Measurements from ENCODE around the gene CCRL2. TPM values are rescaled to one million over a fixed set of nuclear protein-coding genes. Genes with fewer than 3 reads are reported as not detected.

CCRL2 gene
- total and polyA plus RNA-seq, 9 of the 15 experiments (the other 6 are each of a cell fraction or from before 2014, with no cell fraction given) = 3.4 to 5.7 (median 4.0) TPM

GRCh38 chr3:46400000-46400734 lies 6.9 kb upstream of the CCRL2 start (continued):
- no peak for TF ChIP-seq ZNF217 (CRISPR knock-in tag; IDR thresholded peaks at IDR 0.05)
- no peak for TF ChIP-seq MITF (IDR thresholded peaks at IDR 0.05)
- no peak for TF ChIP-seq EP400 (IDR thresholded peaks at IDR 0.05)
- TF ChIP-seq ZKSCAN8 (CRISPR knock-in tag; IDR thresholded peaks at IDR 0.05) = peak; percentile 53; the same call in 1 of the 2 replicates
- TF ChIP-seq DMBX1 (CRISPR knock-in tag; IDR thresholded peaks at IDR 0.05; ENCODE audit: borderline replicate concordance) = 0 out of 2 replicates have a peak, but pooled peaks have one; percentile 30
- TF ChIP-seq SMARCE1 (IDR thresholded peaks at IDR 0.05) = peak; percentile 94
- 0 out of 2 replicates have a peak, but pooled peaks have one; percentile 12 for TF ChIP-seq ZFPM2 (CRISPR knock-in tag; IDR thresholded peaks at IDR 0.05)
- peak; percentile 89 for TF ChIP-seq JUN (IDR thresholded peaks at IDR 0.05; ENCODE audit: borderline replicate concordance, low read depth, low read length)
- TF ChIP-seq JUN (CRISPR knock-in tag; IDR thresholded peaks at IDR 0.05; ENCODE audit: borderline replicate concordance) = no peak
- TF ChIP-seq CEBPZ (IDR thresholded peaks at IDR 0.05; ENCODE audit: borderline replicate concordance, low read depth, low read length) = no peak
- 0 out of 2 replicates have a peak, but pooled peaks have one; percentile 2 for TF ChIP-seq KLF6 (CRISPR knock-in tag; IDR thresholded peaks at IDR 0.05; ENCODE audit: borderline replicate concordance)
- no peak for TF ChIP-seq ZNF57 (CRISPR knock-in tag; IDR thresholded peaks at IDR 0.05)
- TF ChIP-seq FOXK2 (conservative IDR thresholded peaks at IDR 0.05 in 1 of 2, IDR thresholded peaks at IDR 0.05 in 1 of 2; ENCODE audit: low read depth in 2 of 2) = peak; percentile 81 to 83
- TF ChIP-seq TCF7 (IDR thresholded peaks at IDR 0.05; ENCODE audit: borderline replicate concordance) = no peak
- peak; percentile 87 for TF ChIP-seq VEZF1 (CRISPR knock-in tag; IDR thresholded peaks at IDR 0.05)
- no peak for TF ChIP-seq FOXJ3 (CRISPR knock-in tag; IDR thresholded peaks at IDR 0.05)
- TF ChIP-seq BCL6 (CRISPR knock-in tag; IDR thresholded peaks at IDR 0.05) = no peak
- peak; percentile 49; the same call in 1 of the 2 replicates for TF ChIP-seq ATF6 (CRISPR knock-in tag; IDR thresholded peaks at IDR 0.05)
- no peak for TF ChIP-seq EWSR1 (IDR thresholded peaks at IDR 0.05; ENCODE audit: borderline replicate concordance, low read depth, partially characterized antibody)
- no peak for TF ChIP-seq SRSF3 (IDR thresholded peaks at IDR 0.05; ENCODE audit: insufficient read depth, low read length)
